GM12878 (cell line): ENCODE measurements around the gene ADCY2.

Experiments used
- EED ChIP-seq: sonication (generic); IDR thresholded peaks from 2 replicates; pipeline ENCODE4 v1.6.1; 2016; ENCODE audit warnings: antibody characterized with exemption, low read depth
- EP300 ChIP-seq, 2 experiments: fragments of 150-350 bp in 1 of 2; IDR thresholded peaks; 2 replicates each; pipeline ENCODE4 v1.6.1; 2011 to 2012; ENCODE audit warnings: low read depth in 2 of 2, low read length in 2 of 2, borderline replicate concordance in 1 of 2, improper control_type of control experiment in 1 of 2, inconsistent platforms in 1 of 2; ENCODE audit not compliant: control insufficient read depth in 1 of 2
- FOXM1 ChIP-seq: IDR thresholded peaks from 2 replicates; pipeline ENCODE4 v1.6.1; 2012; ENCODE audit warnings: low read depth, mild to moderate bottlenecking, inconsistent platforms, low read length, moderate library complexity
- MEF2B ChIP-seq: fragments of 450-650 bp; IDR thresholded peaks from 2 replicates; pipeline ENCODE4 v1.6.1; 2018; ENCODE audit warnings: mild to moderate bottlenecking, moderate library complexity; ENCODE audit not compliant: partially characterized antibody, poor library complexity, severe bottlenecking
- SP1 ChIP-seq: IDR thresholded peaks from one replicate; pipeline ENCODE4 v1.6.1; 2011; ENCODE audit warnings: low read depth, low read length
- SRF ChIP-seq, 2 experiments: IDR thresholded peaks; 2 replicates each; pipeline ENCODE4 v1.6.1; 2011; ENCODE audit warnings: low read depth in 2 of 2, low read length in 2 of 2, mild to moderate bottlenecking in 1 of 2, moderate library complexity in 1 of 2

GRCh38 chr5:7705261-7705660, 309.3 kb downstream of the ADCY2 start:
- no peak for TF ChIP-seq EP300 (IDR thresholded peaks at IDR 0.05; ENCODE audit: borderline replicate concordance in 1 of 2, control insufficient read depth in 1 of 2, low read depth in 2 of 2, low read length in 2 of 2)
- TF ChIP-seq SRF (IDR thresholded peaks at IDR 0.05; ENCODE audit: low read depth in 2 of 2, low read length in 2 of 2), result no peak
- TF ChIP-seq EED, result no peak
- no peak for TF ChIP-seq MEF2B
- TF ChIP-seq FOXM1, result no peak
- no peak for TF ChIP-seq SP1
